GM18858 (cell line): ENCODE measurements around the gene FRMPD4.

Experiments
- ATAC-seq: cut with Tn5 transposase; IDR thresholded peaks from one replicate; pipeline ENCODE4 v1.9.1; 2021; ENCODE audit not compliant: unreplicated experiment

The FRMPD4 gene

GRCh38 chrX:12716574-12716973 is 578.3 kb downstream of the FRMPD4 start:
- ATAC-seq: no peak

DNA sequence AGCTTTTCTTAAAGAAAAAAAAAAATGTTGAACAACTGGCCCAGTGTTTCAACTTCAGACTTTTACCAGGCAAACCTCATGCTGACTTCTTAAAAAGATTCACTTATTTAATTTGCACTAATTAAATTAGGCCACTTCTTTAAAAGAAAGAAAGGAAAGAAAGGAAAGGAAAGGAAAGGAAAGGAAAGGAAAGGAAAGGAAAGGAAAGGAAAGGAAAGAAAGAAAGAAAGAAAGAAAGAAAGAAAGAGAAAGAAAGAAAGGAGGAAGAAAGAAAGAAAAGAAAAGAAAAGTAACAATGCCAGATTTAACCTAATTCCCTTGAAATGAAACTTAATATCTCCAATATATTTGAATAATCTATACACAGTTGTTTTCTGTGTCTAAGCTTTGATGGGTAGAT is 581.6 kb downstream of the FRMPD4 start:
- ATAC-seq: no peak

GRCh38 chrX:12721042-12721441 is 582.8 kb downstream of the FRMPD4 start:
- ATAC-seq: no peak

GRCh38 chrX:12722314-12722713 is 584.0 kb downstream of the FRMPD4 start:
- no peak for ATAC-seq

DNA sequence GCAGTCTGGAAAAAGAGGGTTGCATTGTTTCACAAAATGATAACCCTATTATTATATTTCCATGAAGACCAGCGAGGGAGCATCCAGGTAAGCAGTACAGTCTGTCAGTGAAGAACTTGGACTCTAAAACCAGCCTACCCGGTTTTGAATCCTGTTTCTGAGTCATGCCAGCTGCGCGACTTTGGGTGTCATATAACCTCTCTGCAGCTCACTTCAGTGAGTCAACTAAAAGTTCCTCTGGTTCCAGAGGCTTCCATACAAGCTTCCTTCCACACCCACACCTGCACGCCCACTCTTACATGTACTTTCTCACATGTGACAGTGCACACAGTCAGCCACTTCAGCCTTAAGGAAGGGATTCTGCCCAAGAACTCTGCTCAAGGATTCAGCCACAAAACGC is 603.1 kb downstream of the FRMPD4 start:
- ATAC-seq: no peak

DNA sequence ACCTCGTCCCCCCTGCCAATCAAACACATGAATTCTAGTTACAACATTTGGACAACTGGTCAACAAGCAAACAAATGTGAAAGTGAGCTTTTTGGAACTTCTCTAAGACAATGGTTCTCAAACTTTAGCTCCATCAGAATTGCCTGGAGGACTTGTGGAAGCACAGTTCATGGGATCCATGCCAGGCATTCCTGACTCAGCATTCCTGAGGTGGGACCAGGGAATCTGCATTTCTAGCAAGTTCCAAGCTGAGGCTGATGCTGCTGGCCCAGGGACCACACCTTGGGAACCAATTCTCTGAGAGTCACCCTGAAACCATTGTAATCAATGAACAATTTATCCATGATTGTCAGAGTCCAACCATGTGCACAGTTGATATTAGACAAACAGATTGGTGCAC is 609.2 kb downstream of the FRMPD4 start:
- no peak for ATAC-seq

DNA sequence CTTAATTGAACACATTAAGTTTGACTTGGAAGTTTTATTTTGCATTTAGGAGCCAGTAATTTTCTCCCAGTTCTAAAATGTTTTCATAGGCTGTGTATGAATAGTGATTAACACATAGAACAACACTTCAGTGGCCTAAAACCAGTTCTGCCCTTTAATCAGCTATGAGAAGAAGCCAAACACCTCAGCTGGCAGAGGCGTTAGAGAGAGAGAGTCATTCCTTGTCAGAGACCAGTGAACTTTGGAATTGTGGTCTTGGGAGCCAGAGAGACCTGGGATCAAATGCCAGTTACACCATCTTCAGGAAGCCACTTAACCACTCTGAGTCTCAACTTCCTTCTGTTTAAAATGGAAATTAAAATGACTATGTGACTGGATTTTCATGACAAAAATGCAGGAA is 613.6 kb downstream of the FRMPD4 start:
- ATAC-seq: no peak

- no peak for ATAC-seq
Observed at GRCh38 chrX:12753366-12753765, 615.1 kb downstream of the FRMPD4 start.

- ATAC-seq: no peak
Observed at GRCh38 chrX:12758291-12758690, 620.0 kb downstream of the FRMPD4 start.

DNA sequence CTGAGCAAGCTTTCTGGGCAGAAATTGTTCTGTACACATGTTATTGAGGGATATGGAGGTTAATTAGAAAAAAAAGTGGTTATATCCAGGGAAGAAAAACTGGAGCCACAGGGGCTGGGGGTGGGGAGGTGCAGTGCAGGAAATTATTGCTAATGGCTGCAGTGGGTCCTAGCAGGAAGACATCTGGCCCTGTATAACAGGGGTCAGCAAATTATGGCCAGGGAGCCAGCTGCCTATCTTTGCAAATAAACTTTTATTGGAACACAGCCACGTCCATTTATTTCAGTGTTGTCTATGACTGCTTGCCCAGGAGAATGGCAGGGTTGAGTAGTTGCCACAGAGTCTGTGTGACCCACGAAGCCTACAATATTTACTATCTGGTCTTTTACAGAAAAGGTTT is 629.6 kb downstream of the FRMPD4 start:
- ATAC-seq: no peak

GRCh38 chrX:12768491-12768890 is 630.2 kb downstream of the FRMPD4 start:
- ATAC-seq: no peak

- no peak for ATAC-seq
Observed at GRCh38 chrX:12770440-12770839, 632.2 kb downstream of the FRMPD4 start.

DNA sequence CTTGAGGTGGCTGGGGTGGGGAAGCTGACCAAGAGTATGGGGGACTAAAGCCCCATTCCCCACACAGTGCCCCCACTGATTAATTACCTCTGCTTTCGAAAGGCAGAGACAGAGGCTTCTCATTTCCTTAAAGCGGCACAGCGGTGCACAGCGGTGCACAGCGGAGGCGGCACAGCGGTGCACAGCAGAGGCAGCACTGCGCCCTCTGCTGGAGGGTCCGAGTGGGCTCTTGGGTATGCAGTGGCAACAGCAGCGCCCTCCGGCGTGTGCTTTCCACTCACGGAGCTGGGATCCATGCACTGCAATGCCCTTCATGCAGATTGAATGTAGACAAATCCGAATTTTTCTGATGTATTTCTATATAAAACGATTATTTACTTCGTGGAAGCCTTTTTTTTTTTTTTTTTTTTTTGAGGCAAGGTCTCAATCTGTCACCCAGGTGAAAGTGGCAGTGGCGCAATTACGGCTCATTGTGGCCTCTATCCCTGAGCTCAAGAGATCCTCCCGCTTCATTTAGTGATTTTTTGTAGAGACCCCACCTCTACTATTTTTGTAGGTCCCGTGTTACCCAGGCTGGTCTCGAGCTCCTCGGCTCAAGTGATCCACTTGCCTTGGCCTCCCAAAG is 633.3 kb downstream of the FRMPD4 start:
- peak; percentile 97 for ATAC-seq
